GM21360 (cell line): ENCODE measurements around the gene TRIM25.

Source experiments
- ATAC-seq: cut with Tn5 transposase; IDR thresholded peaks from one replicate; pipeline ENCODE4 v1.9.1; 2021; ENCODE audit warnings: mild to moderate bottlenecking, moderate library complexity; ENCODE audit not compliant: unreplicated experiment

TRIM25 gene

DNA sequence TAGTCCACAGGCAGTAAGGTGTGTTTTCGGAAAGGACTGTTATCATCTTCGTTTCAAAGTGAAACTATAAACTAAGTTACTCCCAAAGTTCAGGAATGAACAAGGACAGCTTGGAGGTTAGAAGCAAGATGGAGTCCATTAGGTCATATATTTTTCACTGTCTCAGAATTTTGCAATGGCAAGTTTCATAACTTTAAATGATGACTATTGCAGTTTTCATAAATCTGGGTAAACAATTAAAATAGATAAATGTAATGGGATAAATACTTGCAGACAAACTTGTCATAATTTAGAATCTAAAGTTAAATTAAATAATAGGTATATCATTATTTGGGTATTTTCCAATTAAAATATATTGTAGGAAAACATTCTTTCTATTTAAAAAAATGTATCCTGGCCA is 14.7 kb upstream of the TRIM25 start:
- no peak for ATAC-seq

DNA sequence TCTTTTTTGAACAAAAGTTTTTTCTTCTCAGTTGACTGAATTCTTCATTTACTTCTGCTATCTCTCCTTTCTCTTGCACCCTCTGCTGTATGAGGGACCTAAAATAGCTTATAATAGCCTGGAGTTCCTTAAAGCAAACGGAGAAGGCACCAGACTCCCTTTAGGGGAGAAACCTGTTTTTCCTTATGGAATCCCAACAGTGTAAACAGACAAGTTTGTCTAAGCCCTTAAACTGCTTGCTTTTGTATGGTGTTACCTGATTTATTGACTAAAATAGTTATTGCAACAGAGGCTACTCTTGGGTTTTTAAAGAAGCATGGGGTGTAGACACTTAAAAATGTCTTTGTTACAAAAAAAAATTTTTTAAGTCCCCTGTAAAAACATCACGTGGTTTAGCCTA is 12.9 kb upstream of the TRIM25 start:
- no peak for ATAC-seq

DNA sequence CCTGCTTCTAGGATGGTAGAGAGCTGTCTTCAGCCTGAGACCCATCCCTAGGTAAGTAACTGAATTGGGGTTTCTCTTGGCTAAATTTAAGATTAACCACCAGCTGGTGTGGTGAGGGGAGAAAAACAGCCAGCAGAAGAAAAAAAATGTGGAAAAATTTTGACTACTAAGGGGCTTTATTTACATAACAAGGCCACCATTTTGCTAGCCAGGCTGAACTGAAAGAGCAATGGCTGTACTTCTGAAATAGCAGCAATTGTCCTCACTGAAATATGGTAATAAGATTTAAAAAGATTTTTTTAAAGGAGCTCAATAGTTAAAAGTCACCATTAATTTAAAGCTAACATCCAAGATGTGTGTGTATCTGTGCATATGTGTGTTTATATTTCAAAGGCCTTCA is 12.4 kb upstream of the TRIM25 start:
- no peak for ATAC-seq

DNA sequence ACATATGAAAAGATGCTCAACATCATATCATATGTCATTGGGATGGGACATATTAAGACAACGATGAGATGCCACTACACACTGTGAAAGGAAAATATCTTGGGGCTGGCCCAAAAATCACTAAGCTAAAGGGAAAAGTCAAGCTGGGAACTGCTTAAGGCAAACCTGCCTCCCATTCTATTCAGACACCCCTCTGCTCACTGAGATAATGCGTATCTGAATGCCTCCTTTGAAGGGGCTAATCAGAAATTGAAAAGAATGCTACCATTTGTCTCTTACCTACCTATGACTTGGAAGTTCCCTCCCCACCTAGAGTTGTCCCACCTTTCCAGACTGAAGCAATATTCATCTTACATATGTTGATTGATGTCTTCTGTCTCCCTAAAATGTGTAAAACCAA is 11.2 kb upstream of the TRIM25 start:
- no peak for ATAC-seq

DNA sequence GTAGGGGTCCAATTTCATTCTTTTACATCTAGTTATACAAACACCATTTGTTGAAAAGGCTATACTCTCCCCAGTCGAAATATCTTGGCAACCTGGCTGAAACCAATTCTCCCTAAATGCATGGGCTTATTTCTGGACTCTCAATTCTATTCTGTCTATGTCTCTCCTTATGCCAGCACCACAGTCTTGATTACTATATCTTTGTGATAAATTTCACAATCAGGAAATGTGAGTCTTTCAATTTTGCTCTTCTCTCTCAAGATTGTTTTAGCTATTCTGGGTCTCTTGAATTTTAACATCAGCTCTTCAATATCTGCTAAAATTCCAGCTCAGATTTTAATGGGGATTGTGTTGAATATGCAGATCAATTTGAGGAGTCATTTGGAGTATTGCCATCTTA is 5.9 kb upstream of the TRIM25 start:
- no peak for ATAC-seq

DNA sequence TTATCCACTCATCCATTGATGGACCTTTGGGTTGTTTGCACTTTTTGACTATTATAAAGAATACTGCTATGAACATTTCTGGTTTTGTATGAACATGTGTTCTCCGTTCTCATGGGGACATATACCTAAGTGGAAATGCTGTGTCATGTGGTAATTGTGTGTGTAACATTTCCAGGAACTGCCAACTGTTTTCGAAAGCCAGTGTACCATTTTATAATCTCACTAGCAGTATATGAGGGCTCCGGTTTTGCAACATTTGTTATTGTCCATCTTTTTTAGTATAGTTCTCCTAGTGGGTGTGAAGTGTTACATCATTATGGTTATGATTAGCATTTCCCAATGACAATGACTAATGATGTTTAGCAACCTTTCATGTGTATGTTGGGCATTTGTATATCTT is 5.1 kb upstream of the TRIM25 start:
- ATAC-seq = no peak

DNA sequence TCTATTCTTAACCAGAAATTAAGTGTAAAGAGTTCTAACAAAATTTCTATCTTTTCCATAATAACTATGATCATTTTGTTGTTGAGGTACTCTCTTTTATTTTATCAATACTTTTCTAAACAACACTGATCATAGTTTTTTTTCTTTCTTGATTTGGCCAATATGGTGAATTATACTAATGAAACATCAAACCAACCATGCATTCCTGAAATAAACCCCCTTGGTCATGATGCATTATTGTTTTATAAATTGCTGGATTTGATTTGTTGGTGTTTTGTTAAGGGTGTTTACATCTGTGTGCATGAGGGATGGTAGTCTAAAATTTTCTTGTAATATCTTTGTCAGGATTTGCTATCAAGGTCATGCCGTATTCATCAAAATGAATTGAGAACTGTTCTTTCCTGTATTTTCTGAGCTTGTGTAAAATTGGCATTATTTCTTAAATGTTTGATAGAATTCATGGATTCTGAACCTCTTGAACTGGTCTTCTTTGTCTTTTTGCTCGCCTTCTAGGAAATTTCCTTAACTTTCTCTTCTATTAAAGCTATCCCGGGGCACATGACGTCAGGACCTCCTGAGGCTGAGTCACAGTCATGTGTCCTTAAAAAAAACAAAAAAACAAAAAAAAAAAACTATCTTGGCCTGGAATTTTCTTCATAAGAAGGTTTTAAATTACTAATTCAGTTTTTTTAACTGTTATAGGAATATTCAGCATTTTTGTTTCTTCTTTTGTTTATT is 3.9 kb upstream of the TRIM25 start:
- no peak for ATAC-seq

DNA sequence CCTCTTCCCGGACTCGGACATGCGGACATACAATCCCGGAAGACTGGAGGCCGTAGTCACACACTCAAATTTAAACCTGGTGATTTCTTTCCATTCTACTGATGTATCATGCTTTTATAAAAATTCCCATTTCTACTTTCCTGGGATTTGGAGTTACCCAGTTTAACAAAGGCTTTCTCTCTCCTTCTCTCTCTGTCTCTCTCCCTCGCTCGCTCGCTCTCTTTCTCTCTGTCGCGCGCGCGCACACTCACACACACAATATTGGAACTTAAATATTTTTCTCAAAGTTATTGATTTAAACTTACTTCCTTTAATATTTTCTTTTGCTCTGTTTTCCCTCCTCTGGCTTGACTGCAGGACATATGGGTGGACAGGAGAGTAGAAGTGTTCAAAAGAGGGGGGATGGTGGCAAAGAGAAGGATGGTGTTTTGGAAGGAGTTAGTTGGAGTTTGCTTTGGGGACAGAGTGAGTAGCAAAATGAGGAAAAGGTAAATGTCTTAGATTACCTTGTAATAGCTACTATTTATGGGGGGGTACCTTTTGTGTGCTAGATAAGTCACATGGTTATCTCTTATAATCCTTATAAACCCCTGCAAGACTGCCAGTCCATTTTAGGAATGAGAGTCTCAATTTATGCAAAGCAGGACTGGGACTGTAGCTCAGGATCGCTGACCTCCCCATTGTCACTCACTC is 878 bp upstream of the TRIM25 start:
- ATAC-seq = no peak

DNA sequence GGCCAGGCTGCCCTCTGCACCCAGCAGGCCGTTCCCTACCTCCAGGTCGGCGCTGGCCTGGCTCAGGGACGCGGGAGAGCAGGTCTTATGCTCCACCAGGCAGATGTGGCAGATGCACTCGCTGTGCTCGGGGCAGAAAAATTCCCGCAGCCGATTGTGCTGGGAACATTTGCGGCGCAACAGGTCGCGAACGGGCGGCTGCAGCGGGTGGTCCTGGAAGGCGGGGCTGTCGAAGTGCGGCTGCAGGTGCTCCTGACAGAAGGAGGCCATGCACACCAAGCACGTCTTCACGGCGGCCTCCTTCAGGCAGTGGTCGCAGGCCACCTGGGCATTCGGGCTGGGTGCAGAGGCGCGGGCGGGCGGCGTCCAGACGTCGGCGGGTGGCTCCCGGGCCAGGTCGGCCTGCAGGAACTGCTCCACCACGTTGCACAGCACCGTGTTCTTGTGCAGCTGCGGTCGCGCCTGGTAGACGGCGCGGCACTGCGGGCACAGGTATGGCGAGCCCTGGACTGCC is 439 bp downstream of the TRIM25 start:
- peak; percentile 32 for ATAC-seq

DNA sequence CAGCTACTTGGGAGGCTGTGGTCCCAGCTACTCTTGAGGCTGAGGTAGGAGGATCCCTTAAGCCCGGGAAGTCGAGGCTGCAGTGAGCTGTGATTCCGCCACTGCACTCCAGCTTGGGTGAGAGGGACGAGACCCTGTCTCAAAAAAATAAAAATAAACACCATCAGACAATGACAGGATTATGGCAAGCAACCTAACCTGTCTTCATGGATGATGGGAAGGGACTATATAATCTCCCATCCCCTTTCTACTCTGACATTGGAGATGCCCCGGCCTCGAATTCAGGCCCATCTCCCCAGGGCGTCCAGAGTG is 893 bp downstream of the TRIM25 start:
- no peak for ATAC-seq

DNA sequence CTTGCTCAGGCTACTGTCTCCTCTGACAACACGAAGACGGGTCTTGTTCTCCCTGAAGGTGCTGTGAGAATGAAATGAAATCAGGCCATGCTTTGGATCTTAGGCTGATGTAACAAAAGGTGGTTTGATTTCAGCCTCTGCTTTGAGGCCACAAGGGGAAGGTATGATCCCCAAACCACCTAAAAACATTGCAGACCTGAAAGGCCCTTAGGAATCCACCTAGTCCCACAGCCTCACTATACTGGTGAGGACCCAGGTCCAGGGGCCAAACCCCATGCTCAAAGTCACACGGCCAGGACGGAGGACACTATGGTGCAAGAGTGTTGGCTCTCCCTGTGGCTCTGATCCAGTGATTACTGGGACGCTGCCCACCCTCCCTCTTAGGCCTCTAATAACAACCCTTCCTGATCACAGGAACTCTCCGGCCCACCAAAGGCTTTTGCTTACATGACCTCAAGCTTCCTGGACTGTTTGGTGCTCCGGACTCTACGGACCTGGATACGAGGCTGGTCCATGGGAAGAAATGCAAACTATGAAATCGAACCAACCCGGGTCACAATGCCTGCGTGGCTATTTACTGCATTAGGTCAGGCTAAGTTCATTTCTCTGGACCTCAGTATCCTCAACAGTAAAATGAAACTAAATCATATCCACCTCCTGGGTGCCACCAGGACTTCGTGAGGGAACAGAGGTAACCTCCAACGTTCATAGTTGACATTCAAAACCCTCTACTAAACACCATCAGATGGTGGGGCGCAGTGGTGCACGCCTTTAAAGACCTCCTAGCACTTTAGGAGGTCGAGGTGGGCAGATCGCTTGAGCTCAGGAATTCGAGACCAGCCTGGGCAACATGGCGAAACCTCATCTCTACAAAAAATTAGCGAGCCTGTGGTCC is 1.5 kb downstream of the TRIM25 start:
- no peak for ATAC-seq

DNA sequence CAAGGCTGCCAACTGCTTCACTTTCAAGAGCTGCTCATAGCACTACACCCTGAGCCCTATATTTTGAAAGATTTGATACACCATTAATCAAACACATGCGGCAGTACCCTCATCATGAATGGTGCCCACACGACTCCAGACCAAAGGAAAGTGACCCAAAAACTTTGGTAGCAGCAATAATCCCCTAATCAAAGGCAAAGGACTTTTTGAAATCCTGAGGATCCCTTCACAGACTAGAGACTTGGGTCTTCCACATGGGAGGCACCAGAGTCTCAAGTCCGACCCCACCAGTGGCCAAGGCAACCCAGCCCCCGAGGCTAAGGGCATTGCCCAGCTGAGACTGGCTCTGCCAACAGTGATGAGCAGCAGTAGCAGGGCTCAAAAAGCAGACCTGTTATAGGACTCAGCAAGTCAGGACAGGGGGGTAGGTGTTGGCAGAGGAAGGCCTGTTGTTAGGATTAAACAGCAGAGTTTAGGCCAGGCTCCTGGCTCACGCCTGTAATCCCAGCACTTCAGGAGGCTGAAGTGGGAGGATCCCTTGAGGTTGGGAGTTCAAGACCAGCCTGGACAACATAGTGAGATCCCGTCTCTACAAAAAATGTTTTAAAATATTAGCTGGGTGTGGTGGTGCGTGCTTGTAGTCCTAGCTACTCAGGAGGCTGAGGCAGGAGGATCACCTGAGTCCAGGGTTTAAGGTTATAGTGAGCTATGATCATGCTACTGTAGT is 3.2 kb downstream of the TRIM25 start:
- ATAC-seq = no peak

DNA sequence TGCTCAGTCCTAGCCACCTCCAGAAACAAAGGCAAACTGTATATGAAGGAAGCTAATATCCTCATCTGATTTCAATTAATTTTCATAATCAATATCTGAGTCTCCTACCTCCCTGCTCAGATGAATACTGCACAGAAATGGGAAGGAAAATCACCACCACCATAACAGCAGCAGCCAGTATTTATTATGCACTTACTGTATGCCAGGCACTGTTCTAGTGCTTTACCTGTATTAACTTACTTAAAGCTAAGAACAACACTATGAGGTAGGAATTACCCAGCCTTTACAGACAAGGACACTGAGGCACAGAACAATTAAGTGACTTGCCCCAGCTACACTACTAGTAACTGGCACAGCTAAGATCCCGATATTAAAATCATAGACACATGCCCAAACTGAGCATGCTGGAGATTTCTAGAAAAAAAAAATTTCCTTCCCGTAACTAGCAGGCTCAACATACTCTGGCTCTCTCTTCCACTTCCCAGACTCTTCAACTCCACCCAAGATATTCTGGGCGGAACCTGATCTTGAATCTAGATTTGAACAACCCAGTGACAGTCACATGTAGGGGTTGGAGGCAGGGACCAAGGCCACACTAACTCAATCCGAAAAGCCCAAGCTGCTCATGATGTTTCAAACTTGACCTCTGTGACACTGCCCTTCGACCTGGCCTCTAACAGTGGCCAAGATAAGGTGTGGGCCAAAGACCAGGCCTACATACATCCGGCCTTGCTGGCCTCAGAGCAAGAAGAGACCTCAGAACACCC is 3.9 kb downstream of the TRIM25 start:
- no peak for ATAC-seq

DNA sequence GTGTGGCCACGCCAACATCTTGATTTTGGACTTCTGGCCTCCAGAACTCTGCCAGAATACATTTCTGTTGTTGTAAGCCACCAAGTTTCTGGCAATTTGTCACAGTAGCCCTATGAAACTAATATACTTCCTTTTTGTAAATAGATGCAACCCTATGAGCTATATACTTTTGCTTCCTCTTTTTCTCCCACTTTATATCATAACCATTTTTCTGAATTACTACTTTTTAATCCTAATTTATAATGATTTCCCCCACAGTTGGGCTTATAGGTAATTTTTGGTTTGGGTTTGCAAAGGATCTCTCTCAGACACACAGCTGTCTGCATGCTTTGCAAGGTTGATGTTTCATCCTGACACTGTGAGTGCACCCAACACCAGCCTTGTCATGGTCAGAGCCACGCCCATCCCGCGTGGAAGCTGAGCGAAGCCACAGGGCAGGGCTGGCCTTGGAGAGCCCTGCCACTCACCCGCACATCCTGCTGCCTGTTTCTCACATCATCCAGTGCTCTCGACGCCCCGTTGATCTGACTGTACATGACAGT is 5.8 kb downstream of the TRIM25 start:
- peak; percentile 85 for ATAC-seq

DNA sequence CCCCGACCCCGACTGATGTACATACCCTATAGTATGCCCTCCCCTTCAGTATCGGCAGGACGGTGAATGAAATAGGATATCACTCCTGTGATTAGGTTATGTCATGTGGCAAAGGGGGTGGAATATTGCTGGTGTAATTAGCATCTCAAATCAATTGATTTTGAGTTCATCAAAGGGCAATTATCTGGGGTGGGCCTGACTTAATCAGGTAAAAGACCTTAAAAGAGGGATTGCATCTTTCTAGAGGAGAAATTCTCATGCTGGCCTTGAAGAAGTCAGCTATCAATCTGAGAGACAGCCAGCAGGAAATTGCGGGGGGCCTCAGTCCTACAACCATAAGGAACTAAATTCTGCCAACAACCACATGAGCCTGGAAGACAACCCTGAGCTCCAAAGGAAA is 10.3 kb downstream of the TRIM25 start:
- no peak for ATAC-seq

DNA sequence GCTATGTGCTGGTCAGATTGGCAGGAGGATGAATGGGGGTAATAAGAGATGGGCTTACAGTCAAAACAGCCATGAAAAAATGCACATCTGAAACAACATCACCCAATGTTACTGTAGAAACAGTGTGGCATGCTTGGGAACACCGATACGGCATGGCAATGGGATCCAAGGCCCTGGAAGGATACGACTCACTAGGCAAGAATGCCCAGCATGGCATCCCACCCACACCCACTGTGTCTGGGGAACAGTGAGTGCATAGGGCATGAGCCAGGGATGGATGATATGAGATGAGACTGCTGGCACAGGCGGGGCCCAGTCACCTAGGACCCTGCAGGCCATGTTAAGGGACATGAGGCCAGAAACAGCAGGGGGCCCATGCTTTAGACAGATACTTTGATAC is 11.5 kb downstream of the TRIM25 start:
- ATAC-seq = no peak

DNA sequence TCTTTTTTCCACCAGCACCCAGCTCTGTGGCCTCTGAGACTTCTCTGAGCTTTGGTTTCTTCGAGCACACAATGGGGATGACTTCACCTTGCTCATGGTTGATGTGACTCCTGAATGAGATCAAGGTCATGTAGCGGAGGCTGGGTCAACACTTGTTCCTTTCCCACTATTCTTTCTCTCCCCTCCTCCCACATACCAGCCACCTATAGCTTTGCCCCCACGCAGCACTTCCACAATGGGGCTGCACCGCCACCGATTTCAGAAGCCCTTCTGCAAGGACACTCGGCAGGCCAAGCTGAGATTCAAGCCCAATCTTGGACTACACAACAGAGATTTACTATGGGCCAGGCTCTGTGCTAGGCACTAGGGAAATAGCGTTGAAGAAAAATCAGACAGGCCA is 14.4 kb downstream of the TRIM25 start:
- no peak for ATAC-seq

DNA sequence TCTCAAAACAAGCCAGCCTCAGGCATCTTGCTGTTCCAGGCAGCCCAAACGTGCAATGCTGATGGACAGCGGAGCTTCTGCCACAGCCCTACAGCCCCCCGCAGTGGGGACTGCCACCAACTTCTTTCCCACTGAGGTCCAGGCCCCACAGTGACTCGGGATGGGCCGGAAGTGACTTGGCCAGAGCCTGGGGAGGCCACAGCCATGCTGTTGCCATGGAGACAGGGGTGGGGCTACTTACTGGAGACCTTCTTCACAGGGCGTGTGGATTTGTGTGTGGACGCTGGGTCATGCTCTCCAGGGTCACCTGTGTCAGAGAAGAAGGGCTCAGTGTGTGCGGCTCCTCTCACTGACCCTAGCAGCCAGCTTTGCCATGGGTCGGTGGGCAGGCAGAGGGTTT is 15.0 kb downstream of the TRIM25 start:
- no peak for ATAC-seq

DNA sequence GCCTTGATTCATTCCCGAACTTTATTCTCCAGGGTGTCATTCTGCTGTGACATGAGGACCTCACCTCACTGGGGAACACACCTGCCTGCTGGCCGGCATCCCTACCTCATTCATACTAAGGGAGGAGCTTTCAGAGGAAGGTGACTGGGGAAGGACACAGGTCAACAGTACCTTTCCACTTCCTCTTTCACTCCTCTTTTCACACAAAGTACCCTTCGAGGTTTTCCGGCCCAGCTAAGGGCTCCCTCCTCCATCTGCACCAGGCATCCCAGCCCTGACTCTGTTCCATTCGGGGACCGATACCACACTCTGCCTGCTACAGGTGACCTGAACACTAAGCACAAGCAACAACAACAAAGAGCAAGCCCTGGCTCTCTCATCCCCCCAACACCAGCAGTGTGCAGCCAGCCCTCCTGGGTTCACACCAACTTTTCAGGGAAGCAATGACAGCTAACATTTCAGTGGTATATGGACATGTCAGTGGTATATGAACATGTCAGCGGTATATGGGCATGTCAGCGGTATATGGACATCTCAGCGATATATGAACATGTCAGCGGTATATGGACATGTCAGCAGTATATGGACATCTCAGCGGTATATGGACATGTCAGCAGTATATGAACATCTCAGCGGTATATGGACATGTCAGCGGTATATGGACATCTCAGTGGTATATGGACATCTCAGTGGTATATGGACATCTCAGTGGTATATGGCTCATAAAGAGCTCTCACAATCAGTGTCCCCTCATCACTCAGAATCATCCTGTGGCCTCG is 16.0 kb downstream of the TRIM25 start:
- ATAC-seq = no peak
